K562 (cell line): ENCODE measurements around the gene THOP1. TPM values are rescaled to one million over a fixed set of nuclear protein-coding genes. Genes with fewer than 3 reads are reported as not detected.
A peak's percentile ranks its signal among the peaks of the same experiment; 100 is the strongest.

Experiments
- ATAC-seq: fragments of 200-7000 bp; cut with Tn5 transposase; 3 replicates; pipeline ENCODE4 v1.9.1; 2020; ENCODE audit warnings: moderate library complexity
- BruUV-seq: library from RNA; stranded (reverse); fragments of 400-500 nt; replicated peaks from 2 replicates; lab custom pipeline; 2021; lab: Mats Ljungman, UMichigan
- CTCF ChIA-PET: fragments of 300-600 bp; formaldehyde crosslinking; extraction: SDS; loops from one replicate; lab custom pipeline; 2021; ENCODE audit warnings: low intra/inter-chr PET ratio; lab: Yijun Ruan, JAX
- POLR2A ChIA-PET: fragments of 300-600, 350-650 bp; sonication (Branson Sonifier 250); formaldehyde crosslinking; extraction: SDS; loops from one replicate; lab custom pipeline; 2021; ENCODE audit warnings: antibody characterized with exemption, inconsistent platforms; lab: Yijun Ruan, JAX
- DNase-seq, 4 experiments: peaks; one replicate each; pipeline versions ENCODE4 v3.0.0 to v3.0.0-alpha.2; 2011 to 2018; ENCODE audit warnings: low spot score in 3 of 4, mixed read lengths in 3 of 4; ENCODE audit errors: extremely low read depth in 1 of 4
- FAIRE-seq: peaks from 2 replicates; lab custom pipeline; 2011; peaks lifted over from hg19 to GRCh38; lab: Jason Lieb, UNC
- H2AFZ ChIP-seq: 2 replicates; pipeline ENCODE4 v1.6.0; 2011; ENCODE audit warnings: low read depth, low read length, control low read depth, inconsistent platforms
- H3K27ac ChIP-seq: fragments of 200-600 bp; 3 replicates; pipeline ENCODE4 v1.8.0; 2011; ENCODE audit warnings: low read depth, mild to moderate bottlenecking, control low read depth, inconsistent platforms, low read length, moderate library complexity, mixed read lengths; ENCODE audit errors: extremely low read depth
- H3K27me3 ChIP-seq, 2 experiments: fragments of 300-600 bp in 1 of 2; 2 replicates in 1 of 2; 3 replicates in 1 of 2; pipeline versions ENCODE4 v1.6.0 to v1.8.0; 2011; ENCODE audit warnings: inconsistent platforms in 2 of 2, low read length in 2 of 2, mild to moderate bottlenecking in 1 of 2, mixed read lengths in 1 of 2, moderate library complexity in 1 of 2; ENCODE audit not compliant: control insufficient read depth in 2 of 2, insufficient read depth in 2 of 2
- H3K36me3 ChIP-seq: fragments of 300-600 bp; 3 replicates; pipeline ENCODE4 v1.8.0; 2011; ENCODE audit warnings: mild to moderate bottlenecking, low read length, inconsistent platforms; ENCODE audit not compliant: control insufficient read depth, insufficient read depth
- H3K4me1 ChIP-seq, 2 experiments: fragments of 200-600 bp in 1 of 2; replicated peaks in 1 of 2; 2 replicates in 1 of 2; 3 replicates in 1 of 2; pipeline versions ENCODE4 v1.5.1 to v1.8.0; 2011; ENCODE audit warnings: inconsistent platforms in 2 of 2, low read length in 2 of 2, mild to moderate bottlenecking in 1 of 2, mixed read lengths in 1 of 2, moderate library complexity in 1 of 2; ENCODE audit not compliant: control insufficient read depth in 2 of 2, insufficient read depth in 2 of 2
- H3K4me2 ChIP-seq: 2 replicates; pipeline ENCODE4 v1.6.1; 2011; ENCODE audit warnings: low read length, control low read depth, inconsistent platforms, mixed read lengths; ENCODE audit not compliant: insufficient read depth
- H3K4me3 ChIP-seq: fragments of 200-600 bp; sonication (generic), shearing (Covaris generic); 2 replicates; pipeline ENCODE4 v1.5.1; 2016; ENCODE audit warnings: control low read depth, inconsistent platforms
- H3K79me2 ChIP-seq: fragments of 200-600 bp; 3 replicates; pipeline ENCODE4 v1.8.0; 2011; ENCODE audit warnings: low read length, inconsistent platforms; ENCODE audit not compliant: control insufficient read depth, insufficient read depth
- H3K9ac ChIP-seq, 2 experiments: 2 replicates each; pipeline versions ENCODE4 v1.6.0 to v1.6.1; 2011; ENCODE audit warnings: low read depth in 2 of 2, low read length in 2 of 2, control low read depth in 1 of 2, inconsistent platforms in 1 of 2, mild to moderate bottlenecking in 1 of 2, mixed read lengths in 1 of 2; ENCODE audit not compliant: insufficient read depth in 1 of 2
- H3K9me1 ChIP-seq: one replicate; pipeline ENCODE4 v1.6.0; 2011; ENCODE audit warnings: inconsistent platforms, mild to moderate bottlenecking, low read length, moderate library complexity; ENCODE audit not compliant: control insufficient read depth, insufficient read depth
- H3K9me3 ChIP-seq: replicated peaks from 2 replicates; pipeline ENCODE4 v1.5.1; 2011; ENCODE audit warnings: low read depth, low read length, inconsistent platforms; ENCODE audit not compliant: control insufficient read depth, insufficient read depth
- H4K20me1 ChIP-seq: replicated peaks from 2 replicates; pipeline ENCODE4 v1.6.1; 2011; ENCODE audit warnings: low read length, inconsistent platforms, mixed read lengths; ENCODE audit not compliant: control insufficient read depth, insufficient read depth
- ARID4B ChIP-seq: sonication (generic); formaldehyde crosslinking; IDR thresholded peaks from 2 replicates; pipeline ENCODE4 v1.8.0; 2022; ENCODE audit warnings: mild to moderate bottlenecking, missing genetic modification reagents
- RAD51 ChIP-seq: fragments of 450-650 bp; IDR thresholded peaks from 2 replicates; pipeline ENCODE4 v1.7.1; 2016; ENCODE audit warnings: low read depth, mild to moderate bottlenecking, borderline replicate concordance
- ZBTB33 ChIP-seq: sonication (generic); formaldehyde crosslinking; IDR thresholded peaks from 2 replicates; pipeline ENCODE4 v1.8.1; 2023; ENCODE audit warnings: mild to moderate bottlenecking, missing genetic modification reagents
- WGBS: fragments of 100-300 bp; shearing (Covaris generic); methylation state at CpG from one replicate; pipeline ENCODE4 v1.1.6; 2016; ENCODE audit warnings: low coverage, mixed read lengths; ENCODE audit not compliant: insufficient coverage; ENCODE audit errors: missing lambda C conversion rate; 5-methylcytosine and 5-hydroxymethylcytosine counted together
- in situ Hi-C: fragments of 300-500 bp; cut with MboI; formaldehyde crosslinking; loops from 4 replicates; pipeline ENCODE4 v1.15.0; 2018; ENCODE audit warnings: inconsistent platforms, mixed read lengths
- intact Hi-C: fragments of 100-400 bp; cut with micrococcal nuclease; formaldehyde crosslinking; loops from 2 replicates; pipeline ENCODE4 v1.14.2; 2022
- polyA plus RNA-seq, 8 experiments: library from polyadenylated mRNA; depleted of rRNA in 4 of 8; stranded (reverse) in 5 of 8; unstranded in 3 of 8; fragments of >200 nt; fragmentation: Nextera tagmentation in 2 of 8; fragmentation: Illumina TruSeq in 1 of 8; extraction: Ambion mirVana in 2 of 8; extraction: Trizol in 1 of 8; gene quantifications; 2 replicates each; pipeline versions ENCODE4 v1.2.1 to v1.2.3, GENCODE V29; 2011 to 2014; ENCODE audit warnings: inconsistent platforms in 1 of 8, missing spikeins in 1 of 8
- total RNA-seq, 7 experiments: library from RNA; depleted of rRNA in 6 of 7; stranded (reverse); fragments of >200 nt in 6 of 7; fragmentation: Illumina TruSeq in 2 of 7; extraction: Trizol in 2 of 7; gene quantifications; 2 replicates each; pipeline versions ENCODE4 v1.2.1 to v1.2.3, GENCODE V29; 2011 to 2021; ENCODE audit warnings: low replicate concordance in 1 of 7
- TF ChIP-seq, protein P1 (sequence below): fragments of 450-650 bp; IDR thresholded peaks from 2 replicates; pipeline ENCODE4 v1.6.1; 2016; ENCODE audit warnings: mild to moderate bottlenecking

Gene THOP1
- total and polyA plus RNA-seq, 9 of the 15 experiments (the other 6 are each of a cell fraction or from before 2014, with no cell fraction given): 1.3 to 255 (median 96.1) TPM

DNA sequence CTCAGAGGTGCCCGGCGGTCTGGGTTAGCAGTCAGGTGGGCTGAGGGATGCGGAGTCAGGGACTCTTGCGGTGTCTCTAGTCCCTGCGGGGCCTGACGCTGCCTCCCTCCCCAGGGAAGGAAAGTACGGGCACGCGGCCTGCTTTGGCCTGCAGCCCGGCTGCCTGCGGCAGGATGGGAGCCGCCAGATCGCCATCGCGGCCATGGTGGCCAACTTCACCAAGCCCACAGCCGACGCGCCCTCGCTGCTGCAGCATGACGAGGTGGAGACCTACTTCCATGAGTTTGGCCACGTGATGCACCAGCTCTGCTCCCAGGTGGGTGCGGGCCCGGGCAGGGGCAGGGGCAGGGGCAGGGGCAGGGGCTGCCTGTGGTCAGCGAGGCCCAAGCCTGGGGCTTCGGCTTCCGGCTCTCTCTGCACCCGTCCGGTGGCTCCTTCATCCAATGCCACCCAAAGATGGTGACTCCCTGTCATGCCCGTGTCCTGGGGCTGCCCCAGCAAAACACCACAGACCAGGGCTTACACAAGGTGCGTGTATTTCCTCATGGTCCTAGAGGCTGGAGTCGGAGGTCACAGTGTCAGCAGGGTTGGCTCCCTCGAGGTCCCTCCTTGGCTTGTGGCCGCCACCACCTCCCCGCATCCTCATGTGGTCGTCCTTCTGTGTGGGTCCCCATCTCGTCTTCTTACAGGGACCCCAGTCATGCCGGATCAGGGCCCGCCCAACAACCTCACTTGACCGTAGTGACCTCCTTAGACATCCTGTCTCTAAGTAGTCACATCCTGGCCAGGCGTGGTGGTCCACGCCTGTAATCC lies 23.0 kb downstream of the THOP1 start:
- no peak overlapping the region for H3K4me2 ChIP-seq
- in situ Hi-C loops: no loop called here
- WGBS: 92% methylated on average over 35 of the region's 41 CpGs
- no peaks in the 10 kb centered on the region for H3K79me2 ChIP-seq
- ATAC-seq: no peak
- H3K9me1 ChIP-seq: no peaks in the 10 kb centered on the region
- no peak overlapping the region for H3K4me3 ChIP-seq
- intact Hi-C loops: no loop called here
- H3K36me3 ChIP-seq: peaks cover 93% of the 10 kb centered on the region; the same call in 2 of the 3 replicates
- no peaks in the 10 kb centered on the region for H4K20me1 ChIP-seq
- FAIRE-seq: no peak
- peaks cover 0 to 17% of the 10 kb centered on the region in 2 experiments; a peak in 2 of 5 replicates for H3K4me1 ChIP-seq
- H3K27ac ChIP-seq: no peak overlapping the region
- POLR2A ChIA-PET: no interaction called here
- no TSS peak for BruUV-seq
- H3K27me3 ChIP-seq: no peaks in the 10 kb centered on the region
- TF ChIP-seq ARID4B (CRISPR knock-in tag): no peak
- peak; percentile 28; the same call in 1 of the 2 replicates for TF ChIP-seq ZBTB33 (CRISPR knock-in tag)
- TF ChIP-seq, protein P1, sequence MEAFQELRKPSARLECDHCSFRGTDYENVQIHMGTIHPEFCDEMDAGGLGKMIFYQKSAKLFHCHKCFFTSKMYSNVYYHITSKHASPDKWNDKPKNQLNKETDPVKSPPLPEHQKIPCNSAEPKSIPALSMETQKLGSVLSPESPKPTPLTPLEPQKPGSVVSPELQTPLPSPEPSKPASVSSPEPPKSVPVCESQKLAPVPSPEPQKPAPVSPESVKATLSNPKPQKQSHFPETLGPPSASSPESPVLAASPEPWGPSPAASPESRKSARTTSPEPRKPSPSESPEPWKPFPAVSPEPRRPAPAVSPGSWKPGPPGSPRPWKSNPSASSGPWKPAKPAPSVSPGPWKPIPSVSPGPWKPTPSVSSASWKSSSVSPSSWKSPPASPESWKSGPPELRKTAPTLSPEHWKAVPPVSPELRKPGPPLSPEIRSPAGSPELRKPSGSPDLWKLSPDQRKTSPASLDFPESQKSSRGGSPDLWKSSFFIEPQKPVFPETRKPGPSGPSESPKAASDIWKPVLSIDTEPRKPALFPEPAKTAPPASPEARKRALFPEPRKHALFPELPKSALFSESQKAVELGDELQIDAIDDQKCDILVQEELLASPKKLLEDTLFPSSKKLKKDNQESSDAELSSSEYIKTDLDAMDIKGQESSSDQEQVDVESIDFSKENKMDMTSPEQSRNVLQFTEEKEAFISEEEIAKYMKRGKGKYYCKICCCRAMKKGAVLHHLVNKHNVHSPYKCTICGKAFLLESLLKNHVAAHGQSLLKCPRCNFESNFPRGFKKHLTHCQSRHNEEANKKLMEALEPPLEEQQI: no peak
- TF ChIP-seq RAD51: no peak
- H2AFZ ChIP-seq: no peak overlapping the region
- H3K9me3 ChIP-seq: no peaks in the 10 kb centered on the region
- no peak overlapping the region for H3K9ac ChIP-seq
- CTCF ChIA-PET: no interaction called here
- DNase-seq: no peak
